ENCODE data around the gene MUC13. TPM values are rescaled to one million over a fixed set of nuclear protein-coding genes. Genes with fewer than 3 reads are reported as not detected.

The MUC13 gene
- total RNA-seq, 4 donors from 2014 or later = 37.8 to 700 (median 401) TPM

GRCh38 chr3:124877674-124878073 lies 56.9 kb downstream of the MUC13 start:
- Histone ChIP-seq H3K36me3 (no peaks in the 10 kb centered on the region), H3K4me1 (peaks cover 16 to 27% (median 24%) of the 10 kb centered on the region in 4 donors), H3K9me3 (no peaks in the 10 kb centered on the region), H3K4me3 (no peak overlapping the region), H3K27ac (peak overlapping the region in 3 of 4 donors; percentile 62 to 74 (median 71)), H3K27me3 (no peaks in the 10 kb centered on the region)
- intact Hi-C loops (cut with DNase I; ENCODE audit: low total_unique reads) = no loop called here
- in situ Hi-C loops (cut with MboI; ENCODE audit: low pct_ligation_motif_present in 1 of 4, low pct_unique_long_range_greater_than_20kb in 1 of 4, low sequenced_read_pairs in 3 of 4) = no loop called here
- 86% methylated on average over 3 of the region's 3 CpGs; no CpG with 5 or more reads in 1 of the 2 donors for WGBS, 2 donors (ENCODE audit: low coverage in 1 of 2)
- no peak for DNase-seq
- TF ChIP-seq CTCF (IDR thresholded peaks at IDR 0.05) (no peak), EP300 (IDR thresholded peaks at IDR 0.05; ENCODE audit: low read depth) (no peak), POLR2A (IDR thresholded peaks at IDR 0.05) (no peak), POLR2AphosphoS5 (IDR thresholded peaks at IDR 0.05) (no peak)

DNA sequence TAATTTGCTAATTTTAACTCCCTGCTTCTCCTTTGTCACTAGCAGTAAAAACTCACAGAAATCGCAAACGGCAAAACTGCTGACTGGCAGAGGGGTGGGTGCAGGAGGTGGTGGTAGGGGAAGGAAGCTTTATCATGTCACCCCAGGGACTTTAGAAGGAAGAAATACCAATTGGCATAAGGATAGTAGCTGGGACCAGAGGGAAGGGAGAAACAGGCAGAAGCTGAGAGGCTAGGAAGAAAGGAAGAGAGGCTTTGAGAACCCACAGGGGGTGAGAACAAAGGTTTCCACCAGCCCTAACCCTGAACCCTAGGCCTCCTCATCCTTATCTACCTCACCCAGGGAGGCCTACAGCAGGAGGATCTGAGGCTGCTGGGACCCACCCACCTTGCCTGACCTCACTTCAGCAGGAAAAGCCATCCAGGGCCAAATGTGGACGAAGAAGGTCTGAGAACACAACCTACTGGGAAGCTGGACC lies 58.1 kb downstream of the MUC13 start:
- intact Hi-C loops (cut with DNase I; ENCODE audit: low total_unique reads) = no loop called here
- in situ Hi-C loops (cut with MboI; ENCODE audit: low pct_ligation_motif_present in 1 of 4, low pct_unique_long_range_greater_than_20kb in 1 of 4, low sequenced_read_pairs in 3 of 4) = no loop called here
- peaks cover 0 to 7% (median 0%) of the 10 kb centered on the region in 4 donors for H3K36me3 ChIP-seq
- no peak overlapping the region for H3K4me3 ChIP-seq
- H3K27ac ChIP-seq = peak overlapping the region in 3 of 4 donors; percentile 6 to 50 (median 36)
- no peaks in the 10 kb centered on the region for H3K9me3 ChIP-seq
- H3K27me3 ChIP-seq = no peaks in the 10 kb centered on the region
- WGBS, 2 donors (ENCODE audit: low coverage in 1 of 2) = 50 to 53% methylated on average over 2 to 3 of the region's 3 CpGs
- H3K4me1 ChIP-seq = peaks cover 16 to 27% (median 24%) of the 10 kb centered on the region in 4 donors
- TF ChIP-seq POLR2A (IDR thresholded peaks at IDR 0.05) = no peak
- TF ChIP-seq CTCF (IDR thresholded peaks at IDR 0.05) = no peak
- TF ChIP-seq EP300 (IDR thresholded peaks at IDR 0.05; ENCODE audit: low read depth) = no peak
- no peak for TF ChIP-seq POLR2AphosphoS5 (IDR thresholded peaks at IDR 0.05)
- DNase-seq = no peak

DNA sequence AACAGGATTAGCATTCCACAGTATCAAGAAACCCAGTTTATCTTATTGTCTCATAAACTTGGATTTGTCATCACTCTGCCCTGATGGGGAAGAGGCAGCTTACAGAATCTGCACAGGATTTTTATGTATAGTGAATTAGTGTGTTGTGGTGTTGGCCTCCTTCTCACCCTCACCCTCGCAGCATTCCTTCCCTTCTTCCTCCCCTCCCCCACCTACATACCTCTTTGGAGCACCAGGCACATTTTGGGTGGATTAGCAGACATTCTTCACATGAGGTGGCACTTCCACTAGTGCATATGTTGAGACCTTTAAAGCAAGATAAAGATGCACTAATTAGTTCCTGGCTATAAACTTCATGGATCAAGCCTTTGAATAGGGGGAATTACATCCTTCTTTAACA lies 61.3 kb downstream of the MUC13 start:
- no peak for DNase-seq
- H3K9me3 ChIP-seq = no peaks in the 10 kb centered on the region
- intact Hi-C loops (cut with DNase I; ENCODE audit: low total_unique reads) = no loop called here

DNA sequence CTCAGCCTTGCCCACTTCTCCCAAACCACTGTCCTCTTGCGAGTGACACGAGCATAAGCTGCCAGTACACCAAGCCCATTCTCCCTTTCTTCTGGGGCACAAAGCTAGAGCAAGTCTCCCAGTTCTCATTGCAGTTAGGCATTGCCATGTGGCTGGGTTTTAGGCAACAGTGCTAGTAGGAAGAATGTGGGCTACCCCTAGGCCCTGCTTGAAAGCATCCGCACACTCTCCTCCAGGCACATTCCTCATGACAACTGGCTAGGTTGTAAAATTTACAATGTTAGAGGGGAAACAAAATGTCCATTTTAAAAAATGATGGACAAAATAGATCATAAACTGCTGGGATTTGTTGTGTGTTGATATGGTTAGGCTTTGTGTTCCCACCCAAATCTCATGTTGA lies 67.0 kb downstream of the MUC13 start:
- H3K27ac ChIP-seq = no peak overlapping the region
- H3K9me3 ChIP-seq = no peaks in the 10 kb centered on the region
- no peak for DNase-seq
- H3K4me1 ChIP-seq = peaks cover 0 to 4% (median 0%) of the 10 kb centered on the region in 4 donors
- in situ Hi-C loops (cut with MboI; ENCODE audit: low pct_ligation_motif_present in 1 of 4, low pct_unique_long_range_greater_than_20kb in 1 of 4, low sequenced_read_pairs in 3 of 4) = no loop called here
- no peak for TF ChIP-seq EP300 (IDR thresholded peaks at IDR 0.05; ENCODE audit: low read depth)
- TF ChIP-seq CTCF (IDR thresholded peaks at IDR 0.05) = no peak
- no peak for TF ChIP-seq POLR2A (IDR thresholded peaks at IDR 0.05)
- TF ChIP-seq POLR2AphosphoS5 (IDR thresholded peaks at IDR 0.05) = no peak
- H3K27me3 ChIP-seq = no peaks in the 10 kb centered on the region
- H3K4me3 ChIP-seq = no peak overlapping the region
- intact Hi-C loops (cut with DNase I; ENCODE audit: low total_unique reads) = no loop called here
- WGBS, 2 donors (ENCODE audit: low coverage in 1 of 2) = 93% methylated on average over 3 of the region's 3 CpGs; no CpG with 5 or more reads in 1 of the 2 donors
- H3K36me3 ChIP-seq = peaks cover 0 to 7% (median 0%) of the 10 kb centered on the region in 4 donors

More for the DNA sequence above, 61.3 kb downstream of the MUC13 start:
- in situ Hi-C loops (cut with MboI; ENCODE audit: low pct_ligation_motif_present in 1 of 4, low pct_unique_long_range_greater_than_20kb in 1 of 4, low sequenced_read_pairs in 3 of 4) = no loop called here
- no peak overlapping the region for H3K4me3 ChIP-seq
- peaks cover 3 to 15% (median 11%) of the 10 kb centered on the region in 4 donors for H3K4me1 ChIP-seq
- 67 to 71% methylated on average over 1 of the region's 1 CpG for WGBS, 2 donors (ENCODE audit: low coverage in 1 of 2)
- H3K36me3 ChIP-seq = peaks cover 0 to 7% (median 0%) of the 10 kb centered on the region in 4 donors
- TF ChIP-seq POLR2A (IDR thresholded peaks at IDR 0.05) = no peak
- no peak for TF ChIP-seq EP300 (IDR thresholded peaks at IDR 0.05; ENCODE audit: low read depth)
- no peak for TF ChIP-seq CTCF (IDR thresholded peaks at IDR 0.05)
- TF ChIP-seq POLR2AphosphoS5 (IDR thresholded peaks at IDR 0.05) = no peak
- H3K27me3 ChIP-seq = no peaks in the 10 kb centered on the region
- no peak overlapping the region for H3K27ac ChIP-seq

All from transverse colon (tissue), 4 donors.